SK-N-SH (cell line): ENCODE data around the gene NAALADL1. TPM values are rescaled to one million over a fixed set of nuclear protein-coding genes. Genes with fewer than 3 reads are reported as not detected.

ENCODE experiments used
- polyA plus RNA-seq, 3 experiments: library from polyadenylated mRNA; depleted of rRNA; stranded (reverse); fragments of >200 nt; gene quantifications; 2 replicates each; pipeline ENCODE4 v1.2.3, GENCODE V29; 2012
- small RNA-seq, 7 experiments: library from RNA; depleted of rRNA; stranded (forward); fragments of <200 nt; gene quantifications; one replicate each; pipeline ENCODE3, GENCODE V24; 2012

Gene NAALADL1
- polyA plus RNA-seq, 1 of the 3 experiments (the other 2 are of a cell fraction), result not detected

Small RNA genes within 50 kb of the gene (small RNA-seq; reads per million reads assigned to genes)
- 0 to 0.64 (median 0) reads per million in 7 experiments for gene MIR6879
- 0 to 0.52 (median 0) reads per million in 7 experiments for gene SNX15

Other genes with a start within 250 kb of the NAALADL1 start
- gene MEN1, start 248.0 kb downstream of the NAALADL1 start, polyA plus RNA-seq (2012; rRNA removed), result 40.7 and 52.9 TPM in 2 replicates
- 0.33 and 0.42 TPM in 2 replicates for gene CDC42BPG, start 213.9 kb downstream of the NAALADL1 start, polyA plus RNA-seq (2012; rRNA removed)
- 57.6 and 93.3 TPM in 2 replicates for gene EHD1, start 179.9 kb downstream of the NAALADL1 start, polyA plus RNA-seq (2012; rRNA removed)
- 6.2 and 7.1 TPM in 2 replicates for gene ATG2A, start 141.3 kb downstream of the NAALADL1 start, polyA plus RNA-seq (2012; rRNA removed)
- 15.1 and 16.7 TPM in 2 replicates for gene PPP2R5B, start 133.9 kb downstream of the NAALADL1 start, polyA plus RNA-seq (2012; rRNA removed)
- not detected in 2 replicates for gene GPHA2, start 122.7 kb downstream of the NAALADL1 start, polyA plus RNA-seq (2012; rRNA removed)
- gene MAJIN, start 86.4 kb downstream of the NAALADL1 start, polyA plus RNA-seq (2012; rRNA removed), result not detected in 2 replicates
- gene BATF2, start 61.6 kb downstream of the NAALADL1 start, polyA plus RNA-seq (2012; rRNA removed), result 0.20 and 0.28 TPM in 2 replicates
- gene ARL2, start 44.4 kb downstream of the NAALADL1 start, polyA plus RNA-seq (2012; rRNA removed), result 252 and 278 TPM in 2 replicates
- 9.0 and 17.2 TPM in 2 replicates for gene SNX15, start 31.1 kb downstream of the NAALADL1 start, polyA plus RNA-seq (2012; rRNA removed)
- gene SAC3D1, start 17.3 kb downstream of the NAALADL1 start, polyA plus RNA-seq (2012; rRNA removed), result 13.1 and 22.5 TPM in 2 replicates
- 13.1 and 16.3 TPM in 2 replicates for gene CDCA5, start 25.5 kb upstream of the NAALADL1 start, polyA plus RNA-seq (2012; rRNA removed)
- 55.7 and 75.9 TPM in 2 replicates for gene ZFPL1, start 25.7 kb upstream of the NAALADL1 start, polyA plus RNA-seq (2012; rRNA removed)
- gene VPS51, start 37.7 kb upstream of the NAALADL1 start, polyA plus RNA-seq (2012; rRNA removed), result 59.1 and 59.9 TPM in 2 replicates
- gene TM7SF2, start 53.3 kb upstream of the NAALADL1 start, polyA plus RNA-seq (2012; rRNA removed), result 87.8 and 90.0 TPM in 2 replicates
- 5.6 and 5.9 TPM in 2 replicates for gene ZNHIT2, start 59.1 kb upstream of the NAALADL1 start, polyA plus RNA-seq (2012; rRNA removed)
- 912 and 1,210 TPM in 2 replicates for gene FAU, start 63.6 kb upstream of the NAALADL1 start, polyA plus RNA-seq (2012; rRNA removed)
- gene MRPL49, start 63.8 kb upstream of the NAALADL1 start, polyA plus RNA-seq (2012; rRNA removed), result 56.7 and 89.7 TPM in 2 replicates
- gene SYVN1, start 76.0 kb upstream of the NAALADL1 start, polyA plus RNA-seq (2012; rRNA removed), result 14.9 and 31.9 TPM in 2 replicates
- gene SPDYC, start 111.7 kb upstream of the NAALADL1 start, polyA plus RNA-seq (2012; rRNA removed), result not detected in 2 replicates
- 78.6 and 92.2 TPM in 2 replicates for gene CAPN1, start 123.4 kb upstream of the NAALADL1 start, polyA plus RNA-seq (2012; rRNA removed)
- gene POLA2, start 203.4 kb upstream of the NAALADL1 start, polyA plus RNA-seq (2012; rRNA removed), result 18.4 and 19.4 TPM in 2 replicates